Measurements from ENCODE around the gene WDR64.

The WDR64 gene

GRCh38 chr1:241846375-241846774, 194.3 kb downstream of the WDR64 start:
- DNase-seq, result no peak

GRCh38 chr1:241846862-241847539, 194.9 kb downstream of the WDR64 start:
- DNase-seq, result no peak

DNA sequence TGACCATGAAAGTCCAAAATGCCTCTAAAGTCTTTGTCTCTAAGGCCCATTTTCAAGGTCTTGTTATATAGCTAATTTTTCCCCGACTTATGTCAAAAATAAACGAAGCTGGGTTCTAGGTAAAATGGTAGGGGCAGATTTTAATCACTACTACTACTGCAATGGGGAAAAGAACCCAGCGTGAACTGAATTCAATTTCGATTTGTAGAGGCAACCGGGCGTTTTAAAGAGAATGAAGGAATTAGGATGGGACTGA, 195.4 kb downstream of the WDR64 start:
- no peak for DNase-seq

DNA sequence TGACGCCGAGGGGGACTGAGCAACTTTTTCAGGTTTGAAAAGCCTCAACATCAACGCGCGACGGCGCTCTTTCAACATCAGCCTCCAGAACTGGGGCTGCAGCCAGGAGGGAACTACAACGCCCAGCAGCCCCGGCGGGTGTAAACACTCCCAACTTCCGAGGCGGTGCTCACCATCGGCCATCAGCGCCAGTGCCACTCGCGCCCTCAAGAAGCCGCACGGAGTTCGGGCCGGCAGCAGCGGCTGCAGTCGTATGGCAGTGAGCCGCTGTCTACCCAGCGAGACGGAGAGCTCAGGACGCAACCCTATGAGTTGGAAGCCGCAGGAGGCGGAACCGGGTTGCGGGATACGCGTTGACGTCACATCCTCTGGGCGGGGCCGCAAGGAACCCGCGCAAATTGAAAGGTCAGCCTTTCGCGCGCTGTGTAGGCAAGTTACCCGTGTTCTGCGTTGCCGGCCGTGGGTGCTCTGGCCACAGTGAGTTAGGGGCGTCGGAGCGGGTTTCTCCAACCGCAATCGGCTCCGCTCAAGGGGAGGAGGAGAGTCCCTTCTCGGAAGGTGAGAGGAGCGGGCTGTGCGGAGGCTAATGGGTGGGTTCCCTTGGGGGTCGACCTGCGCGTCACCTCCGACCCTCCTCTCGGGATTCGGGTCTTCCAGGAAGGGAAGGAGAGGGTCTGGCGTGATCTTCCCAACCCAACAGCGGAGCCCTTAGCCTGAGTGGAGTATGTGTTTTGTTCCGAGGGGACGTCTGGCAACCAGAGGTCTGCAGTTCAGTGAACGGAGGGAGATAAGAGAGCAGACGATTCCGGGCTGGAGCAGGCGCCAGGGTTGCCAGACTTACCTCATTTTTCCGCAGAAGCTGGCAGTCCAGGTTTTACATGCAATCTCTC, 196.0 kb downstream of the WDR64 start, which contains the start of gene EXO1:
TSS of gene EXO1 (plus strand) at position 409 of the 890 bp plus-strand sequence. CDS start 2,222 bp downstream, outside the sequence.
- peak; percentile 89 for DNase-seq

- no peak for DNase-seq
Observed at GRCh38 chr1:241848686-241849344, 196.7 kb downstream of the WDR64 start.

DNA sequence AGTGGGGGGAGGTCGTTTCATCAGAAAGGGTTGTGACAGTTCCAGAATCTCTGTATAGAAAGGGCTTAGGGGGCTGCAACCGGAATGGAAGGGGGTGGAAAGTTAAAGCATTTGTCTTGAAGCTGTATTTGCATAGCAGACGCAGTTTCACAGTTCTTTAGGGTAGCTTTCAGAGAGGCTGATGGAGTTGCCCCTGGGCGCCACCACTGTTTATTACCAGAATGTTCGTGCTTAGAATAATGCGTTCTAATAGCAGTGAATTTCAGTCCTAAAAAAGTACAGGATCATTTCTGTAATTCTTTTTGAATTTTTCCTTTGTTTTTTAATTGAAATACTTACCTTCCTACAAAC, 197.2 kb downstream of the WDR64 start:
- no peak for DNase-seq
